ENCODE measurements around the gene LUC7L3.

DNA sequence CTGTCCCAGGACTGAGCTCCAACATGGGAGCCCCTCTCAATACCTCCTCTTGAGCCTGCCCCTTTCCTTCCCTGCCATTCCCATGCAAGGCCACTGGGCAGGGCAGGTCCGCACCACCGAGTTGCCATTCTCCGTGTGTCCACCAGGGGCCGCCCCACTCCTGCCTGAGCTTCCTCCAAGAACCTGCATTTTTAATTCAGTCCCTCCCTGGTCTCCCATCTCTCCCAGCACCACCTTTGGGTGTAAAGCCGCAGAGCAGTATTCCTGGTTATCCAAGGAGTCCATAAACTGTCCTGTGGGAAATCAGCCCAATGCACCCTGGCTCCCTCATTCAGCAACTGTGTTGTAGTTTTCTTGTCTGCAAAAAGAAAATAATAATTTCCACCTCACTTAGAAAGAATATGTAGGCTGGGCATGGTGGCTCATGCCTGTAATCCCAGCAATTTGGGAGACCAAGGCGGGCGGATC lies 63.8 kb downstream of the LUC7L3 start:
- TF ChIP-seq POLR2A (IDR thresholded peaks at IDR 0.05; ENCODE audit: low read depth, low read length) (no peak), POLR2AphosphoS5 (IDR thresholded peaks at IDR 0.05; ENCODE audit: low read depth, low read length) (no peak), TAF1 (IDR thresholded peaks at IDR 0.05; ENCODE audit: borderline replicate concordance, low read depth, low read length) (no peak)

Measured in GM12892 (cell line).